Measurements from ENCODE around the gene CAND2. TPM values are rescaled to one million over a fixed set of nuclear protein-coding genes. Genes with fewer than 3 reads are reported as not detected.
A peak's percentile ranks its signal among the peaks of the same experiment; 100 is the strongest.
"Not testable (repeated sequence)": the region's sequence is repeated elsewhere in the genome, so short reads cannot be mapped to it uniquely, and the experiment has no call there.

The CAND2 gene
- total RNA-seq, 1 donor from 2014 or later = 11.3 TPM

GRCh38 chr3:12841970-12842328 is 45.5 kb downstream of the CAND2 start:
- no peaks in the 10 kb centered on the region for H3K9me3 Mint-ChIP-seq (ENCODE audit: low read depth)
- peak; percentile 54 for TF ChIP-seq CTCF (IDR thresholded peaks at IDR 0.05)
- H3K27me3 Mint-ChIP-seq (ENCODE audit: low read depth) = no peaks in the 10 kb centered on the region
- H3K4me3 Mint-ChIP-seq (ENCODE audit: unreplicated experiment) = no peak overlapping the region
- H3K27ac Mint-ChIP-seq (ENCODE audit: unreplicated experiment) = peak overlapping the region; percentile 97
- no peak for DNase-seq (ENCODE audit: low spot score)
- peaks cover 54% of the 10 kb centered on the region for H3K4me1 Mint-ChIP-seq (ENCODE audit: low read depth)
- peaks cover 22% of the 10 kb centered on the region for H3K36me3 Mint-ChIP-seq (ENCODE audit: low read depth)

- Mint-ChIP-seq H3K9me3 (ENCODE audit: low read depth) (no peaks in the 10 kb centered on the region), H3K27ac (ENCODE audit: unreplicated experiment) (no peak overlapping the region), H3K4me1 (ENCODE audit: low read depth) (peaks cover 50% of the 10 kb centered on the region), H3K27me3 (ENCODE audit: low read depth) (no peaks in the 10 kb centered on the region), H3K4me3 (ENCODE audit: unreplicated experiment) (no peak overlapping the region), H3K36me3 (ENCODE audit: low read depth) (peaks cover 18% of the 10 kb centered on the region)
- no peak for DNase-seq (ENCODE audit: low spot score)
- no peak for TF ChIP-seq CTCF (IDR thresholded peaks at IDR 0.05)
These were observed 46.0 kb downstream of the CAND2 start for GRCh38 chr3:12842469-12842868.

- TF ChIP-seq CTCF (IDR thresholded peaks at IDR 0.05) = no peak
- Mint-ChIP-seq H3K4me1 (ENCODE audit: low read depth) (peaks cover 16% of the 10 kb centered on the region), H3K9me3 (ENCODE audit: low read depth) (no peaks in the 10 kb centered on the region), H3K27me3 (ENCODE audit: low read depth) (no peaks in the 10 kb centered on the region), H3K36me3 (ENCODE audit: low read depth) (no peaks in the 10 kb centered on the region), H3K27ac (ENCODE audit: unreplicated experiment) (no peak overlapping the region), H3K4me3 (ENCODE audit: unreplicated experiment) (no peak overlapping the region)
- DNase-seq (ENCODE audit: low spot score) = no peak
These were observed 49.3 kb downstream of the CAND2 start for GRCh38 chr3:12845811-12846210.

GRCh38 chr3:12852201-12852600 is 55.7 kb downstream of the CAND2 start:
- TF ChIP-seq CTCF (IDR thresholded peaks at IDR 0.05) = no peak
- H3K27me3 Mint-ChIP-seq (ENCODE audit: low read depth) = peaks cover 7% of the 10 kb centered on the region
- H3K27ac Mint-ChIP-seq (ENCODE audit: unreplicated experiment) = no peak overlapping the region
- H3K4me1 Mint-ChIP-seq (ENCODE audit: low read depth) = no peaks in the 10 kb centered on the region
- no peaks in the 10 kb centered on the region for H3K36me3 Mint-ChIP-seq (ENCODE audit: low read depth)
- H3K4me3 Mint-ChIP-seq (ENCODE audit: unreplicated experiment) = no peak overlapping the region
- DNase-seq (ENCODE audit: low spot score) = no peak
- no peaks in the 10 kb centered on the region for H3K9me3 Mint-ChIP-seq (ENCODE audit: low read depth)

- H3K27me3 Mint-ChIP-seq (ENCODE audit: low read depth); DNase-seq (ENCODE audit: low spot score); H3K4me1 Mint-ChIP-seq (ENCODE audit: low read depth); H3K9me3 Mint-ChIP-seq (ENCODE audit: low read depth); H3K36me3 Mint-ChIP-seq (ENCODE audit: low read depth); H3K4me3 Mint-ChIP-seq (ENCODE audit: unreplicated experiment); H3K27ac Mint-ChIP-seq (ENCODE audit: unreplicated experiment): not testable (repeated sequence)
These were observed 57.4 kb downstream of the CAND2 start for GRCh38 chr3:12853847-12854246.

GRCh38 chr3:12854565-12854964 is 58.1 kb downstream of the CAND2 start:
- peaks cover 7% of the 10 kb centered on the region for H3K27me3 Mint-ChIP-seq (ENCODE audit: low read depth)
- H3K36me3 Mint-ChIP-seq (ENCODE audit: low read depth) = no peaks in the 10 kb centered on the region
- no peaks in the 10 kb centered on the region for H3K9me3 Mint-ChIP-seq (ENCODE audit: low read depth)
- no peak for TF ChIP-seq CTCF (IDR thresholded peaks at IDR 0.05)
- H3K4me1 Mint-ChIP-seq (ENCODE audit: low read depth) = no peaks in the 10 kb centered on the region
- no peak overlapping the region for H3K4me3 Mint-ChIP-seq (ENCODE audit: unreplicated experiment)
- no peak for DNase-seq (ENCODE audit: low spot score)
- H3K27ac Mint-ChIP-seq (ENCODE audit: unreplicated experiment) = no peak overlapping the region

All from chondrocyte (in vitro differentiated cells).